DMS153 treated with DMSO at 0.1 percent for 48 hours (cell line): Measurements from ENCODE around the gene ULK1.
A peak's percentile ranks its signal among the peaks of the same experiment; 100 is the strongest.
"Not testable (repeated sequence)": the region's sequence is repeated elsewhere in the genome, so short reads cannot be mapped to it uniquely, and the experiment has no call there.

Experiments
- DNase-seq: peaks from one replicate; lab custom pipeline; 2025; ENCODE audit not compliant: unreplicated experiment; lab: John Stamatoyannopoulos, UW

Gene ULK1

GRCh38 chr12:131885543-131886057 is 8.8 kb upstream of the ULK1 start:
- no peak for DNase-seq

GRCh38 chr12:131891722-131892121 is 2.7 kb upstream of the ULK1 start:
- not testable (repeated sequence) for DNase-seq

GRCh38 chr12:131892711-131893604 is 1.5 kb upstream of the ULK1 start:
- no peak for DNase-seq

GRCh38 chr12:131893605-131894312 is 663 bp upstream of the ULK1 start:
- DNase-seq = no peak

GRCh38 chr12:131894981-131895639 is 688 bp downstream of the ULK1 start:
- DNase-seq = no peak

DNA sequence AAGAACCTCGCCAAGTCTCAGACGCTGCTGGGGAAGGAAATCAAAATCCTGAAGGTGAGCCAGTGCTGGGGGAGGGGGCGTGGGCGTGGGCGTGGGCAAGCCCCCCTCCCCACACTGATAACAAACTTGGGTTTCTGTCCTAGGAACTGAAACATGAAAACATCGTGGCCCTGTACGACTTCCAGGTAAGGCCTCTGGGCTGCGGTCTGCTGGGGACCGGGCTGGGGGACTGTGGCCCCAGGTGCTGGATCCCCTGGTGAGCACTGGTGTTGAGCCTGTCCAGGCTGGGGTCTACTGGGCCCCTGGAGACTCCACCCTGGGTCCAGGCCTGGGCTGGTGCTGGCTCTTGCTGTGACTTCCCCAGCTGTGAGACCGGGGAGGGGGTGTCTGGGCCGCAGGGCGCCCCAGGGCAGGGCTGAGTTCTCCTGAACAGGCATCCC is 1.2 kb downstream of the ULK1 start:
- DNase-seq = no peak

- peak; percentile 69 for DNase-seq
Measured at GRCh38 chr12:131896080-131896810, 1.8 kb downstream of the ULK1 start.

GRCh38 chr12:131896811-131897270 is 2.4 kb downstream of the ULK1 start:
- no peak for DNase-seq

DNA sequence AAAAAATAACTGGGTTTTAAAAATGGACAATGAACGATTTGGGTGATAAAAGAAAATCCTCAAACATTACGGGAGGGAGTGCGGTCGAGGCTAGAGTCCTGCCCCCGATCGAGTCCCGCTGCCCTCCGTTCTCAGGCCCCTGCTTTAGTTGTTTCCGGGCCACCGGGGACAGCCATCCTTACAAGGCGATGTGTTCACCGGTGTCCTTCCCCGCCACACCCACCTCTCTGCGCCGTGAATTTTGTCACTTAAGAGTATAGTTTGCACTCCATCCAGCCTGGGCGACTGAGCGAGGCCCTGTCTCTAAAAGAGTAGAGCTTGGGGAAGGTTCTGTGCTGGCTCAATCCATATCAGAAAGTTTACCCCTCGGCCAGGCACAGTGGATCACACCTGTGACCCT is 2.9 kb downstream of the ULK1 start:
- no peak for DNase-seq

DNA sequence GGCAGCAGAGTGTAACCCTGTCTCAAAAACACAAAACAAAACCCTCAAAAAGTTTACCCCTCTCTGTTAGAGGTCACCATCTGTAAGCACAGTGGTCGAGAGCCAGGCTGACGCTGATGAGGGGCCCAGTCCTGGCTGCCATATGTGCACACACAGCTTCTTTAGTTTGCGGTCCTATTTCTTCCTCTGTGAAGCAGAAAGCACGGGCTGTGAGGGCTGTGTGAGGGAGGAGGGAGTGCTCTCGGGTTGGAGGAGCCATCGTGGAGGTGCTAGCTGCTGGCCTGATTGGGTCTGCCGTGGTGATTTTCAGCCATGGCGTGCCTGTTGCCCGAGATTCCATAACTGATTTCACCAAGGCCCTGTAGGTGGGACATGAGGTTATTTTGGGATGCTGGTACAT is 3.5 kb downstream of the ULK1 start:
- no peak for DNase-seq

- no peak for DNase-seq
Measured at GRCh38 chr12:131900397-131900796, 6.0 kb downstream of the ULK1 start.

DNA sequence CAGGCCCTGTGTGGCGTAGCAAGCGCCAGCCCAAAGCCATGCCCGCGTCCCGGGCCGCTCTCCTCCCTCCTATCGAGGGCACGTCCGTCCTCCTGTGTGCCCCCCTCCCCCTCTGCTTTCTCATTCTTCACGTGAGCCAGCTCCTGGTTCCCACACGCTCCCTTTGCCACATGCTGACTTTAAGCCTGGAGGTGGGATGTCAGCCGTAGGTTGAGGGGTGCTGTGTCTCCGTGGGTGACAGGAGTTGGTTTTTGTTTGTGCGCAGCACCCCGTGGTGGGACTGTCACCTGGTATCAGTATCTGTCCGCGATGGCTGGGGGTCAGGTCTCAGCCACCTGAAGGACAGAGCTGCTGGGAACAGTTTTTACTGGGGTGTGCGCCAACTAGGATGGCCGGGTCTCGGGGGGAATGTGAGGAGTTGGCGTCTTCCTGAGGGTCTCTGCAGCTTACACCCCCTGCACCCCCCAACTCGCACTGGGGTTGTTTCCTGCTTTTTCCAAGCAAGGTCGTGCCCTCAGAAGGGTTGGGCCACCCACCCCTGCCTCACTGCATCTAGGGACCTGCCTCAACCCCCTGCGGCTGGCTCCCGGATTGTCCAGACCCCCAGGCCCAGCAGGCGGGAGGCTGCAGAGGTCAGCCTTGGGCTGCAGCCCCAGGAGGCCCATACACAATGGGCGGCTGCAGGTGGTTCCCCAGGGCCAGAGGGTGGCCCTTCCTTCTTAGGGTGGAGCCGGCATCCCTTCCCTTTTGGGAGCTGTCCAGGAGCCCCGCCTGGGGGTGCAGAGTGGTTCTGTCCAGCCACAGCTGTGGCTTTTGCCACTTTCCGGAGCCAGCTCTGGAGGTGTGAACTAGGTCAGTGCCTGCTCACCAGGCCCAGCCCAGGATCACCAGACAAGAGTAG is 7.3 kb downstream of the ULK1 start:
- no peak for DNase-seq

GRCh38 chr12:131902332-131903241 is 8.2 kb downstream of the ULK1 start:
- no peak for DNase-seq

DNA sequence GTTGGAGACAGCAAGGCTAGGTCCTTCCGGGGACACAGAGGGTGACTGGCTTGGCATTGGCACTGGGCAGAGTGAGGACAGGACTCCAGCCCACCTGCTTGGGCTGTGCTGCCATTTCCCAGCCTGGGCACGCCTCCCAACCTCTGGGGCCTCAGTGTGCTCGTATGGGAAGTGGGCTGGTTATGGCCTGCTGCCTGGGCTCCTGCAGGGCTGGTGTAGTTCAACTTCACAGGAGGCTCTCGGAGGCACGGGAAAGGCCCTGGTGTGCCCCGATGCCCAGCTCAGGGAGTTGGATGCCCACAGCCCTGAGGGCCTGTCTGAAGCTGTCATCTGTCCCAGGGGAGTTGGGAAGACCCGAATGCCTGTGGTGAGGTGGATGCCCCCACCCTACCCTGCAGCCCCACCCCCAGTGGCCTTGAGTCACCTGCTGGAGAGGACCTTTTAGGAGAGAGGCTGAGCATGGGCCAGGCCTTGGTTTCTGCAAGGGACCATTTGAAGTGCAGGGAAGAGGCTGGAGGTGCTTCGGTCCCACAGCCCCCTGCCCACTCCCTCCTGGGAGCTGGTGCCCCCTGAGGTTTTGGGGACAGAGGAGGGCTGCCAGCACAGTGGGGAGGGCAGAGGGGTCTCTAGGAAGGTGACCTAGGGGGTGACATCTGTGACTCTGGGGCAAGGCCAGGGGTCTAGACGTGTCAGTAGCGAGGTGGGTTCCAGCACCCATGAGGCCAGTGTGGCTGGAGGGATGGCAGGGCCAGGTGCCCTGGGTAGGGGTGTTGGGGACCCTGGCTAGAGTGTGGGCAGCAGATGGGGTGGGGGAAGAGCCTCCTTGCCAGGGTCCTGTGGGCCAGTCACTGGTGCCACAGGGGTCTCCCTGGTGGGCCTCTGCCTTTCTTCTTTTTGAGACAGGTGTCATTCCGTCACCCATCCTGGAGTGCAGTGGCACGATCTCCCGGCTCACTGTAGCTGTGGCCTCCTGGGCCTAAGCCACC is 9.1 kb downstream of the ULK1 start:
- DNase-seq = no peak

DNA sequence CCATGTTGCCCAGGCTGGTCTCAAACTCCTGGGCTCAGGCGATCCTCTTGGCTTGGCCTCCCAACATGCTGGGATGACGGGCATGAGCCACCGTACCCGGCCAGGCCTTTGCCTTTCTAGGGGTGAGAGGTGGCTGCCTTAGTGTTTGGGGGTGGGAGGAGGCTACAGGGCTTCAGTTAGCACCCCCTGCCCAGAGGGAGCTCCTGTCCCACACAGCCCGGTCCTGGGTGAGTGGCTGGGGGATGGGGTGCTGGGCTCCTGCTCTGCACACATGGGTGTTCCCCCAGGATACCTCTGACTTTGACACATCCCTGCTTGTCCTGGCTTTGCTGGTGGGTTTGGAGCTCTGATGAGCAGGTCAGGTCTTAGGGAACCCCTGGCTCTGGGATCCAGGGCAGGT is 9.9 kb downstream of the ULK1 start:
- no peak for DNase-seq

DNA sequence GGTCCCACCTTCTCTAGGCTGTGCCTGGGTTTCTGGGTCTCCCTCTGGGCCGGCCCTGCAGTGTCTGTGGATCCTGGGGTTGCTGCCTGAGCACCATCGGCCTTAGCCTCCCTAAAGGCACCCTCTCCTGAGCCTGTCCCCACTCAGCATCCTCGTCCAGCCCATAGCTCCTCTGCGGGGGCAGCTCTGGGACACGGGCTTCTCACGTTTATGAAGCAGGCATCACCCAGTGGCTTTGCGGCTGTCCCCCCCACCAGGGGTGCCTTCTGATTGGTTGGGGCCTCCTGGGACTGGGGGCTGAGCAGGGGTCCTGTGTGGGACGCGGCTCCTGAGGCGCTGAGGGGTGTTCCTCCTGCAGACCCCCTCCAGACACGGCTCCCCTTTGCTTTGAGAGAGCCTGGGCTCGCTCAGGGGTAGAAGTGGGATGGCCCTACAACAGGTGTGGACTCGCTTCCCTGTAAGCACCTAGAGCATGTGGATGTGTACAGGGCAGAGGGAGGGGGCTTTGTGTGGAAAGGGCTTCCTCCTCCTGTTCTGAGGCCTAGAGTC is 10.7 kb downstream of the ULK1 start:
- DNase-seq = no peak

DNA sequence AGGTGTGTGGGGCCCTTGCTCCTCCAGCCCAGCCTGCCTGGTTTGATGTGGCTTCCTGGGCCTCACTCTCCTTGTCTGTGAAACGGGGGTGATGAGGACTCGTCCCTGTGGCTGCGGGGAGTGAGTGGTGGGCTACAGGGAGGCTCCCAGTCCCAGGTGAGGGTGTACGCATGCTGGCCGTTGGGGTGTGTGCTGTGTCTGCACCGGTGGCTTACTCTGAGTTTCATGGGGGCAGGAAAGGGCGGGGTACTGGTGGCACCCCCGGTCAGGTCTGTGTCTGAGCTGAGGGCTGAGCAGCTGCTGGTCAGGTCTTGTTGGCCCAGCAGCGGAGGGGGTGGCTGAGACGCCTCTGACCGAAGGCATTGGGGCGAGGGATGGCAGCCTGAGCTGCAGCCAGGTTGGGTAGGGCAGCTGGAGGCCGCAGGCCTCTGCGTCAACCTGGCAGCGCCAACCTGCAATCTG is 11.2 kb downstream of the ULK1 start:
- DNase-seq = no peak
